GM21515 (cell line): ENCODE results near the gene NR1H2.
A peak's percentile ranks its signal among the peaks of the same experiment; 100 is the strongest.

Experiments used
- ATAC-seq: cut with Tn5 transposase; IDR thresholded peaks from one replicate; pipeline ENCODE4 v1.9.1; 2021; ENCODE audit not compliant: unreplicated experiment

NR1H2 gene

GRCh38 chr19:50420127-50420526 is 43.9 kb downstream of the NR1H2 start:
- no peak for ATAC-seq

DNA sequence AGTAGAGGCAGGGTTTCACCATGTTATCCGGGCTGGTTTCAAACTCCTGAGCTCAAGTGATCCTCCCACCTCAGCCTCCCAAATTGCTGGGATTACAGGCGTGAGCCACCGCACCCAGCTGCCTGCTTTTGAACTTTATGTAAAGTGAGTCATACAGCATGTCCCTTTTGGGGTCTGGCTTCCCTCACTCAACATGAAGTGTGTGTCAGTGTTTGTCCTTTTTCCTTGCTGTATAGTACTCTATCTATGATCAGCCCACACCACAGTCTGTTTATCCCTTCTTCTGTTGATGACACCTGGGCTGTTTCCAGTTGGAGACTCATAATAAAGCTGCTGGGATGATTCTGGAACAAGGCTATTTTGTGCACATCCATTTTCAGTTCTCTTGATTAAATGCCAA is 44.6 kb downstream of the NR1H2 start:
- ATAC-seq: no peak

DNA sequence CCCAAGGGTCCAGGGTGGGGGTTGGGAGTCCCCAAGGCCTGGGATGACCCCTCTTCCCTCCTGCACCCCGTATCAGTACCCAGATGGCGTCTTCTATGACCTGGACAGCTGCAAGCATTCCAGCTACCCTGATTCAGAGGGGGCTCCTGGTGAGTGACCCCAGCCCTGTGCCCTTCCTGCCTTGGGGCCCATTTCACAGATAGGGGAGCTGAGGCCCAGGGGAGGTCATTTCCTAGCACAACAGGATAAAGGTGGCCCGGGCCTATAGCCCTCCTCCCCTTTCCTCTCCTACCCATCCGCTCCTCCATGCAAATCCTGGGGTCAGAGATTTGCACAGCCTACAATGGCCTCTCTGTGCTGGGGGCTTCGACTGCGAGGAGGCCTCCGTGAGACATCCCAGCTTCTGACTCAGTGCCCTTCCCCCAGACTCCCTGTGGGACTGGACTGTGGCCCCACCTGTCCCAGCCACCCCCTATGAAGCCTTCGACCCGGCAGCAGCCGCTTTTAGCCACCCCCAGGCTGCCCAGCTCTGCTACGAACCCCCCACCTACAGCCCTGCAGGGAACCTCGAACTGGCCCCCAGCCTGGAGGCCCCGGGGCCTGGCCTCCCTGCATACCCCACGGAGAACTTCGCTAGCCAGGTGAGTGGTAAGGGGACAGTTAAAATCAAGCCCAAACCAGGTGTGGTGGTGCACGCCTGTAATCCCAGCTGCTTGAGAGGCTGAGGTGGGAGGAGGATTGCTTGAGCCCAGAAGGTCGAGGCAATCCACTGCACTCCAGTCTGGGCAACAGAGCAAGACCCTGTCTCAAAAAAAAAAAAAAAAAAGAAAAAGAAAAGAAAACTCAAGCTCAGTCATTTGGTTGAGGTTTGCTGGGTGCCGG is 46.4 kb downstream of the NR1H2 start:
- no peak for ATAC-seq

GRCh38 chr19:50423279-50424113 is 47.2 kb downstream of the NR1H2 start:
- ATAC-seq: no peak

- no peak for ATAC-seq
Measured at GRCh38 chr19:50425581-50425980, 49.3 kb downstream of the NR1H2 start.

- ATAC-seq: no peak
Measured at GRCh38 chr19:50427318-50427925, 51.2 kb downstream of the NR1H2 start.

GRCh38 chr19:50427997-50428425 is 51.8 kb downstream of the NR1H2 start:
- no peak for ATAC-seq

DNA sequence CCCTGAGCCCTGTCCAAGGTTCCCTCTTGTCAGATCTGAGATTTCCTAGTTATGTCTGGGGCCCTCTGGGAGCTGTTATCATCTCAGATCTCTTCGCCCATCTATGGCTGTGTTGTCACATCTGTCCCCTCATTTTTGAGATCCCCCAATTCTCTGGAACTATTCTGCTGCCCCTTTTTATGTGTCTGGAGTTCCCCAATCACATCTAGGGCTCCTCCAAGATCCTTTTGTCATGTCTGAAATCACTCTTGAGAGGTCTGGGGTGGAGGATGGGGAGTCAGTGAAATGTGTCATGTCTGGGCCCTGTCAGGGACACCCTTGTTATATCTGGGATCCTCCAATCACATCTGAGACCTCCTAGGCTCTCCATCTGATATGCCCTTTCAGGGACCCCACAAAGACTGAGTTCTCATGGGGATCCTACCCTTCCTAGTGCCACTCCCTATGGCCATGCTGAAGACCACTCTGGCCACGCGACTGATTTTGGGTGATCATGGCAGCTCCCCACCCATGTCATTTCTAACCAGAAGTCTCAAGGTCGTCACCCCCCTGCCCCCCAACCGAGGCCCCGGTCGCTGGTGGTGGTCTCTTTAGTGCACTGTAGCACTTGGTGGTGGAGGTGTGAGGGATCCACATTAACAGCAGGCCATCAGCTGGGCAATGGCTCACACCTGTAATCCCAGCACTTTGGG is 52.7 kb downstream of the NR1H2 start:
- no peak for ATAC-seq

DNA sequence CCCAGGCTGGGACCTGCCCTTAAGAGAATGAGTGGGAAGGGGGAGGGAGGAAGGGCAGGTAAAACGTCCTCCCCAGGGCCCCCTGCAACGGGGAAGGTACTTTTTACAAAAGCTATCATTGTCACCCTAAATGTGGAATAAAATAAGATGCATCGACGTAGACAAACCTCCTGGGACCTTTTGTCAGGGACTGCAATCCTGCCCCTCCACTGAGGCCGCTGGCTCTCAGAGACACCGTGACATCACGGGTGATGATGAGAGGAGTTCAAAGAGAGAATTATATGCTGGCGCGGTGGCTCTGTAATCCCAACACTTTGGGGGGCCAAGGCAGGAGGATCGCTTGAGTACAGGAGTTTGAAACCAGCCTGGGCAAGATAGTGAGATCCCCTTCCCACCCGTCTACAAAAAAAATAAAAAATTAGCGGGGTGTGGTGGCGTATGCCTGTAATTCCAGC is 54.7 kb downstream of the NR1H2 start:
- ATAC-seq: no peak

GRCh38 chr19:50431343-50432220 is 55.3 kb downstream of the NR1H2 start:
- peak; percentile 64 for ATAC-seq

- ATAC-seq: peak; percentile 2
Measured at GRCh38 chr19:50432221-50433028, 56.2 kb downstream of the NR1H2 start, which contains the start of gene MYBPC2. Gene MYBPC2 (plus strand): TSS chr19:50432892. CDS start chr19:50432954, 62 bp downstream.
